ENCODE measurements around the gene BZW1.

BZW1 gene

GRCh38 chr2:200811333-200812121 is at the start of gene BZW1:
Gene BZW1 (plus strand): TSS chr2:200811910. CDS start chr2:200813218, 1,308 bp downstream.
- Histone ChIP-seq H3K9me3 (ENCODE audit: control insufficient read depth in 5 of 5, low read length in 5 of 5) (no peaks in the 10 kb centered on the region), H3K36me3 (ENCODE audit: control insufficient read depth in 5 of 5, insufficient read depth in 5 of 5, low read length in 5 of 5) (peaks cover 24 to 30% (median 27%) of the 10 kb centered on the region in 5 donors), H3K27me3 (ENCODE audit: control insufficient read depth in 5 of 5, insufficient read depth in 4 of 5, low read length in 5 of 5) (no peaks in the 10 kb centered on the region), H3K9ac (ENCODE audit: low read length in 5 of 5) (peak within 1 kb of the TSS; percentile 84 to 99 (median 97)), H3K4me1 (ENCODE audit: control insufficient read depth in 5 of 5, insufficient read depth in 5 of 5, low read length in 5 of 5) (peaks cover 7 to 46% (median 37%) of the 10 kb centered on the region in 5 donors), H3K4me3 (ENCODE audit: low read depth in 1 of 5, low read length in 5 of 5) (peak within 1 kb of the TSS; percentile 72 to 97 (median 85)), H3K27ac (ENCODE audit: low read depth, low read length) (peak within 1 kb of the TSS; percentile 98)

- peaks cover 0 to under 1% (median 0%) of the 10 kb centered on the region in 5 donors for H3K4me1 ChIP-seq (ENCODE audit: control insufficient read depth in 5 of 5, insufficient read depth in 5 of 5, low read length in 5 of 5)
- H3K4me3 ChIP-seq (ENCODE audit: low read depth in 1 of 5, low read length in 5 of 5) = no peak overlapping the region
- H3K9me3 ChIP-seq (ENCODE audit: control insufficient read depth in 5 of 5, low read length in 5 of 5) = no peaks in the 10 kb centered on the region
- H3K36me3 ChIP-seq (ENCODE audit: control insufficient read depth in 5 of 5, insufficient read depth in 5 of 5, low read length in 5 of 5) = no peaks in the 10 kb centered on the region
- H3K27me3 ChIP-seq (ENCODE audit: control insufficient read depth in 5 of 5, insufficient read depth in 4 of 5, low read length in 5 of 5) = no peaks in the 10 kb centered on the region
- no peak overlapping the region for H3K27ac ChIP-seq (ENCODE audit: low read depth, low read length)
- H3K9ac ChIP-seq (ENCODE audit: low read length in 5 of 5) = no peak overlapping the region
These were observed 49.6 kb upstream of the BZW1 start for GRCh38 chr2:200762127-200762526.

DNA sequence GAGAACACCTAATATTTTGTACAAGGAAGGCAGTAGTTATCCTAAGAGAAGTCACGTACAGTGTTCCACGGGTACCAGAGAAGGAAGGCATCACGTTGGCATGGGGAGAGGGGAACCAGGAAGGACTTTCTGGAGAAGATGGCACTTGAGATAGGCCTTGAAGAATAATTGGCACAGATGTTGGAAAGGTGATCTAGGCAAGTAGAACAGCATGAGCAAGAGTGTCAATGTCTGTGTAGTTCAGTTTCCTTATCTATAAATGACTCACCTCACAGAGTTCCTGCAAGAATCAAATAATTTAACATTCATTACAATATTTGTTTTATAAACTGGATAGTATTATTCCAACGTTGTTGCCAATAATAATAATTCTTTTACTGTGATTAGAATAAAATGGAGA is 48.3 kb upstream of the BZW1 start:
- H3K27me3 ChIP-seq (ENCODE audit: control insufficient read depth in 5 of 5, insufficient read depth in 4 of 5, low read length in 5 of 5) = no peaks in the 10 kb centered on the region

GRCh38 chr2:200765139-200765951 is 46.4 kb upstream of the BZW1 start:
- Histone ChIP-seq H3K27ac (ENCODE audit: low read depth, low read length) (no peak overlapping the region), H3K9ac (ENCODE audit: low read length in 5 of 5) (no peak overlapping the region), H3K27me3 (ENCODE audit: control insufficient read depth in 5 of 5, insufficient read depth in 4 of 5, low read length in 5 of 5) (no peaks in the 10 kb centered on the region), H3K9me3 (ENCODE audit: control insufficient read depth in 5 of 5, low read length in 5 of 5) (no peaks in the 10 kb centered on the region), H3K36me3 (ENCODE audit: control insufficient read depth in 5 of 5, insufficient read depth in 5 of 5, low read length in 5 of 5) (no peaks in the 10 kb centered on the region), H3K4me3 (ENCODE audit: low read depth in 1 of 5, low read length in 5 of 5) (no peak overlapping the region), H3K4me1 (ENCODE audit: control insufficient read depth in 5 of 5, insufficient read depth in 5 of 5, low read length in 5 of 5) (no peaks in the 10 kb centered on the region)

More for the DNA sequence above, 48.3 kb upstream of the BZW1 start:
- H3K27ac ChIP-seq (ENCODE audit: low read depth, low read length) = no peak overlapping the region
- no peak overlapping the region for H3K4me3 ChIP-seq (ENCODE audit: low read depth in 1 of 5, low read length in 5 of 5)
- H3K9me3 ChIP-seq (ENCODE audit: control insufficient read depth in 5 of 5, low read length in 5 of 5) = no peaks in the 10 kb centered on the region
- no peak overlapping the region for H3K9ac ChIP-seq (ENCODE audit: low read length in 5 of 5)
- H3K36me3 ChIP-seq (ENCODE audit: control insufficient read depth in 5 of 5, insufficient read depth in 5 of 5, low read length in 5 of 5) = no peaks in the 10 kb centered on the region
- H3K4me1 ChIP-seq (ENCODE audit: control insufficient read depth in 5 of 5, insufficient read depth in 5 of 5, low read length in 5 of 5) = no peaks in the 10 kb centered on the region

GRCh38 chr2:200765995-200766660 is 45.6 kb upstream of the BZW1 start:
- no peak overlapping the region for H3K9ac ChIP-seq (ENCODE audit: low read length in 5 of 5)
- H3K27ac ChIP-seq (ENCODE audit: low read depth, low read length) = no peak overlapping the region

GRCh38 chr2:200767111-200767885 is 44.4 kb upstream of the BZW1 start:
- no peak overlapping the region for H3K4me3 ChIP-seq (ENCODE audit: low read depth in 1 of 5, low read length in 5 of 5)
- no peak overlapping the region for H3K27ac ChIP-seq (ENCODE audit: low read depth, low read length)
- H3K9ac ChIP-seq (ENCODE audit: low read length in 5 of 5) = no peak overlapping the region
- no peaks in the 10 kb centered on the region for H3K9me3 ChIP-seq (ENCODE audit: control insufficient read depth in 5 of 5, low read length in 5 of 5)
- H3K36me3 ChIP-seq (ENCODE audit: control insufficient read depth in 5 of 5, insufficient read depth in 5 of 5, low read length in 5 of 5) = no peaks in the 10 kb centered on the region
- H3K27me3 ChIP-seq (ENCODE audit: control insufficient read depth in 5 of 5, insufficient read depth in 4 of 5, low read length in 5 of 5) = no peaks in the 10 kb centered on the region
- H3K4me1 ChIP-seq (ENCODE audit: control insufficient read depth in 5 of 5, insufficient read depth in 5 of 5, low read length in 5 of 5) = peaks cover 0 to 6% (median 0%) of the 10 kb centered on the region in 5 donors

More at GRCh38 chr2:200765995-200766660, 45.6 kb upstream of the BZW1 start:
- H3K4me3 ChIP-seq (ENCODE audit: low read depth in 1 of 5, low read length in 5 of 5) = no peak overlapping the region
- H3K36me3 ChIP-seq (ENCODE audit: control insufficient read depth in 5 of 5, insufficient read depth in 5 of 5, low read length in 5 of 5) = no peaks in the 10 kb centered on the region
- H3K9me3 ChIP-seq (ENCODE audit: control insufficient read depth in 5 of 5, low read length in 5 of 5) = no peaks in the 10 kb centered on the region
- H3K27me3 ChIP-seq (ENCODE audit: control insufficient read depth in 5 of 5, insufficient read depth in 4 of 5, low read length in 5 of 5) = no peaks in the 10 kb centered on the region
- H3K4me1 ChIP-seq (ENCODE audit: control insufficient read depth in 5 of 5, insufficient read depth in 5 of 5, low read length in 5 of 5) = peaks cover 0 to 3% (median 0%) of the 10 kb centered on the region in 5 donors

GRCh38 chr2:200770847-200771246 is 40.9 kb upstream of the BZW1 start:
- H3K4me3 ChIP-seq (ENCODE audit: low read depth in 1 of 5, low read length in 5 of 5) = no peak overlapping the region
- H3K9me3 ChIP-seq (ENCODE audit: control insufficient read depth in 5 of 5, low read length in 5 of 5) = peaks cover 0 to 6% (median 5%) of the 10 kb centered on the region in 5 donors
- H3K4me1 ChIP-seq (ENCODE audit: control insufficient read depth in 5 of 5, insufficient read depth in 5 of 5, low read length in 5 of 5) = peaks cover 0 to 6% (median 0%) of the 10 kb centered on the region in 5 donors
- no peaks in the 10 kb centered on the region for H3K27me3 ChIP-seq (ENCODE audit: control insufficient read depth in 5 of 5, insufficient read depth in 4 of 5, low read length in 5 of 5)
- H3K27ac ChIP-seq (ENCODE audit: low read depth, low read length) = no peak overlapping the region
- no peaks in the 10 kb centered on the region for H3K36me3 ChIP-seq (ENCODE audit: control insufficient read depth in 5 of 5, insufficient read depth in 5 of 5, low read length in 5 of 5)
- no peak overlapping the region for H3K9ac ChIP-seq (ENCODE audit: low read length in 5 of 5)

DNA sequence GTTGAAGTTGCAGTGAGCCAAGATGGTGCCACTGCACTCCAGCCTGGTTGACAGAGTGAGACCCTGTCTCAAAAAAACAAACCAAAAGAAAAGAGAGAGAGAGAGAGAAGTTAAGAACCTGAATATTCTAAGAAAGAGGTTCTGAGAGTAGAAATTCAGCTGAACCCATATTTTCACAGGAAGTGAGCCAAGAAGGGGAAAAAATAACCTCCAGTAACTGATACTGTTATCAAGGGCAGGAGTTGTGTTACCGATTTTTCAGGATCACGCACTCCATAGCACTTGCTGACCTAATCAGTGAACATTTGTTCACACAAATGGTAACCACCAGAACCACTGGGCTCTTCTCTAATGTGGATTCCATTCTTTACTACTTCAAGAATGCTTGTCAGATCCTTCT is 39.1 kb upstream of the BZW1 start:
- H3K9me3 ChIP-seq (ENCODE audit: control insufficient read depth in 5 of 5, low read length in 5 of 5) = peaks cover 0 to 6% (median 5%) of the 10 kb centered on the region in 5 donors
- no peaks in the 10 kb centered on the region for H3K27me3 ChIP-seq (ENCODE audit: control insufficient read depth in 5 of 5, insufficient read depth in 4 of 5, low read length in 5 of 5)
- no peak overlapping the region for H3K9ac ChIP-seq (ENCODE audit: low read length in 5 of 5)
- no peak overlapping the region for H3K27ac ChIP-seq (ENCODE audit: low read depth, low read length)
- H3K4me1 ChIP-seq (ENCODE audit: control insufficient read depth in 5 of 5, insufficient read depth in 5 of 5, low read length in 5 of 5) = peaks cover 0 to 6% (median 0%) of the 10 kb centered on the region in 5 donors
- no peak overlapping the region for H3K4me3 ChIP-seq (ENCODE audit: low read depth in 1 of 5, low read length in 5 of 5)
- H3K36me3 ChIP-seq (ENCODE audit: control insufficient read depth in 5 of 5, insufficient read depth in 5 of 5, low read length in 5 of 5) = no peaks in the 10 kb centered on the region

GRCh38 chr2:200773083-200773482 is 38.6 kb upstream of the BZW1 start:
- Histone ChIP-seq H3K4me3 (ENCODE audit: low read depth in 1 of 5, low read length in 5 of 5) (no peak overlapping the region), H3K27me3 (ENCODE audit: control insufficient read depth in 5 of 5, insufficient read depth in 4 of 5, low read length in 5 of 5) (no peaks in the 10 kb centered on the region), H3K9me3 (ENCODE audit: control insufficient read depth in 5 of 5, low read length in 5 of 5) (peaks cover 0 to 6% (median 5%) of the 10 kb centered on the region in 5 donors), H3K4me1 (ENCODE audit: control insufficient read depth in 5 of 5, insufficient read depth in 5 of 5, low read length in 5 of 5) (peaks cover 0 to 11% (median 4%) of the 10 kb centered on the region in 5 donors), H3K27ac (ENCODE audit: low read depth, low read length) (no peak overlapping the region), H3K36me3 (ENCODE audit: control insufficient read depth in 5 of 5, insufficient read depth in 5 of 5, low read length in 5 of 5) (no peaks in the 10 kb centered on the region), H3K9ac (ENCODE audit: low read length in 5 of 5) (no peak overlapping the region)
